Retinal pigment epithelial cell (primary cell): ENCODE results near the gene GRID1.

Source experiments
- DNase-seq: peaks from one replicate; pipeline ENCODE4 v3.0.0-alpha.2; 2010; ENCODE audit warnings: low read depth
- H3K4me3 ChIP-seq: 2 replicates; pipeline ENCODE4 v1.5.1; 2011; ENCODE audit warnings: mild to moderate bottlenecking, low read length, control low read depth, moderate library complexity
- CTCF ChIP-seq: conservative IDR thresholded peaks from 2 replicates; pipeline ENCODE4 v1.5.1; 2011; ENCODE audit warnings: low read depth, low read length, control low read depth, inconsistent platforms

Gene GRID1

GRCh38 chr10:86182595-86182994 lies 184.0 kb downstream of the GRID1 start:
- no peak for TF ChIP-seq CTCF
- DNase-seq = no peak
- H3K4me3 ChIP-seq = no peak overlapping the region

- DNase-seq = no peak
- no peak overlapping the region for H3K4me3 ChIP-seq
- TF ChIP-seq CTCF = no peak
Observed at GRCh38 chr10:86182150-86182549, 184.4 kb downstream of the GRID1 start.

- TF ChIP-seq CTCF = no peak
- no peak for DNase-seq
- no peak overlapping the region for H3K4me3 ChIP-seq
Observed at GRCh38 chr10:86180861-86181260, 185.7 kb downstream of the GRID1 start.

- TF ChIP-seq CTCF = no peak
Observed at GRCh38 chr10:86179961-86180360, 186.6 kb downstream of the GRID1 start.

GRCh38 chr10:86179153-86179524 lies 187.5 kb downstream of the GRID1 start:
- no peak overlapping the region for H3K4me3 ChIP-seq
- DNase-seq = no peak
- TF ChIP-seq CTCF = no peak

More at GRCh38 chr10:86179961-86180360, 186.6 kb downstream of the GRID1 start:
- no peak for DNase-seq
- no peak overlapping the region for H3K4me3 ChIP-seq

GRCh38 chr10:86178401-86179152 lies 188.0 kb downstream of the GRID1 start:
- no peak overlapping the region for H3K4me3 ChIP-seq
- no peak for DNase-seq
- peak; percentile 22 for TF ChIP-seq CTCF

- DNase-seq = no peak
- no peak overlapping the region for H3K4me3 ChIP-seq
- TF ChIP-seq CTCF = no peak
Observed at GRCh38 chr10:86177537-86178155, 188.9 kb downstream of the GRID1 start.
